Nephron progenitor cell (in vitro differentiated cells): ENCODE results near the gene CEP192.

ENCODE experiments used
- DNase-seq: peaks from one replicate; pipeline ENCODE4 v3.0.0; 2021
- H3K27ac Mint-ChIP-seq: 2 replicates; pipeline ENCODE4 v1.8.0; 2021; ENCODE audit warnings: mild to moderate bottlenecking, moderate library complexity, mixed read lengths
- H3K27me3 Mint-ChIP-seq: 2 replicates; pipeline ENCODE4 v1.8.0; 2021; ENCODE audit warnings: mild to moderate bottlenecking, low read depth, mixed read lengths; ENCODE audit not compliant: poor library complexity
- H3K36me3 Mint-ChIP-seq: 2 replicates; pipeline ENCODE4 v1.8.0; 2021; ENCODE audit warnings: low read depth, mixed read lengths
- H3K4me1 Mint-ChIP-seq: 2 replicates; pipeline ENCODE4 v1.8.0; 2021; ENCODE audit warnings: mixed read lengths
- H3K4me3 Mint-ChIP-seq: 2 replicates; pipeline ENCODE4 v1.8.0; 2021; ENCODE audit warnings: mild to moderate bottlenecking, moderate library complexity, mixed read lengths
- H3K9me3 Mint-ChIP-seq: 2 replicates; pipeline ENCODE4 v1.8.0; 2021; ENCODE audit warnings: mild to moderate bottlenecking, moderate library complexity, mixed read lengths
- TF ChIP-seq, protein P1 (sequence below): fragments of 200-600 bp; sonication (generic); IDR thresholded peaks from 2 replicates; pipeline ENCODE4 v1.5.0; 2021; ENCODE audit warnings: antibody characterized with exemption

CEP192 gene

GRCh38 chr18:12989397-12990122 lies 1.6 kb upstream of the CEP192 start:
- H3K4me1 Mint-ChIP-seq, result peaks cover 38% of the 10 kb centered on the region
- no peaks in the 10 kb centered on the region for H3K9me3 Mint-ChIP-seq
- TF ChIP-seq, protein P1, sequence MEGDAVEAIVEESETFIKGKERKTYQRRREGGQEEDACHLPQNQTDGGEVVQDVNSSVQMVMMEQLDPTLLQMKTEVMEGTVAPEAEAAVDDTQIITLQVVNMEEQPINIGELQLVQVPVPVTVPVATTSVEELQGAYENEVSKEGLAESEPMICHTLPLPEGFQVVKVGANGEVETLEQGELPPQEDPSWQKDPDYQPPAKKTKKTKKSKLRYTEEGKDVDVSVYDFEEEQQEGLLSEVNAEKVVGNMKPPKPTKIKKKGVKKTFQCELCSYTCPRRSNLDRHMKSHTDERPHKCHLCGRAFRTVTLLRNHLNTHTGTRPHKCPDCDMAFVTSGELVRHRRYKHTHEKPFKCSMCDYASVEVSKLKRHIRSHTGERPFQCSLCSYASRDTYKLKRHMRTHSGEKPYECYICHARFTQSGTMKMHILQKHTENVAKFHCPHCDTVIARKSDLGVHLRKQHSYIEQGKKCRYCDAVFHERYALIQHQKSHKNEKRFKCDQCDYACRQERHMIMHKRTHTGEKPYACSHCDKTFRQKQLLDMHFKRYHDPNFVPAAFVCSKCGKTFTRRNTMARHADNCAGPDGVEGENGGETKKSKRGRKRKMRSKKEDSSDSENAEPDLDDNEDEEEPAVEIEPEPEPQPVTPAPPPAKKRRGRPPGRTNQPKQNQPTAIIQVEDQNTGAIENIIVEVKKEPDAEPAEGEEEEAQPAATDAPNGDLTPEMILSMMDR, result no peak
- no peak for DNase-seq
- peaks cover 18% of the 10 kb centered on the region for H3K36me3 Mint-ChIP-seq
- H3K4me3 Mint-ChIP-seq, result peak overlapping the region; percentile 99
- H3K27me3 Mint-ChIP-seq, result no peaks in the 10 kb centered on the region
- peak overlapping the region; percentile 96 for H3K27ac Mint-ChIP-seq

GRCh38 chr18:12990123-12990475 lies 1.1 kb upstream of the CEP192 start:
- Mint-ChIP-seq H3K4me1 (peaks cover 38% of the 10 kb centered on the region), H3K27ac (peak overlapping the region; percentile 96), H3K36me3 (peaks cover 16% of the 10 kb centered on the region), H3K27me3 (no peaks in the 10 kb centered on the region), H3K4me3 (peak overlapping the region; percentile 99), H3K9me3 (no peaks in the 10 kb centered on the region)
- no peak for DNase-seq
- TF ChIP-seq, protein P1, result no peak

DNA sequence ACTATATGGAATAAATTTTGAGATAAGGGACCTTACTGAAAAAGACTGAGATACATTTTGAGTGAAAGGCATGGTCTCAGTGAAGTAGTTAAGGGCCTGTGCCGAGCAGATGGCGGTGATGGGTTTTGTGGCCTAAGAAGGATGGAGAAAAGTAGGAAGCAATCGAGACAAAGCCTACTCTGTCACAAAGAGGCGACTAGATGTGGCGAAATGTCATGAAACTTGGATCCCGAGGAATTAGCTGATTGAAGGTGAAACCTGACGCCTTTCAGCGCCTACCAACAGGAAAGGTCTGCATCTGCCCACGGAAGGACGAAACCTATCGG lies 558 bp upstream of the CEP192 start:
- H3K4me1 Mint-ChIP-seq, result peaks cover 38% of the 10 kb centered on the region
- H3K9me3 Mint-ChIP-seq, result no peaks in the 10 kb centered on the region
- H3K27me3 Mint-ChIP-seq, result no peaks in the 10 kb centered on the region
- TF ChIP-seq, protein P1, result no peak
- H3K4me3 Mint-ChIP-seq, result peak overlapping the region; percentile 99
- H3K36me3 Mint-ChIP-seq, result peaks cover 13% of the 10 kb centered on the region
- DNase-seq, result no peak
- peak overlapping the region; percentile 96 for H3K27ac Mint-ChIP-seq

- Mint-ChIP-seq H3K4me3 (peak overlapping the region; percentile 99), H3K9me3 (no peaks in the 10 kb centered on the region), H3K4me1 (peaks cover 38% of the 10 kb centered on the region), H3K36me3 (peaks cover 9% of the 10 kb centered on the region), H3K27me3 (no peaks in the 10 kb centered on the region), H3K27ac (peak overlapping the region; percentile 99)
- TF ChIP-seq, protein P1, result no peak
- no peak for DNase-seq
Observed at GRCh38 chr18:12991821-12992179, 638 bp downstream of the CEP192 start.

- no peak for DNase-seq
- no peaks in the 10 kb centered on the region for H3K9me3 Mint-ChIP-seq
- H3K27me3 Mint-ChIP-seq, result no peaks in the 10 kb centered on the region
- TF ChIP-seq, protein P1, result no peak
- H3K4me1 Mint-ChIP-seq, result peaks cover 38% of the 10 kb centered on the region
- H3K36me3 Mint-ChIP-seq, result peaks cover 6% of the 10 kb centered on the region
- no peak overlapping the region for H3K27ac Mint-ChIP-seq
- no peak overlapping the region for H3K4me3 Mint-ChIP-seq
Observed at GRCh38 chr18:12993439-12993838, 2.3 kb downstream of the CEP192 start.

DNA sequence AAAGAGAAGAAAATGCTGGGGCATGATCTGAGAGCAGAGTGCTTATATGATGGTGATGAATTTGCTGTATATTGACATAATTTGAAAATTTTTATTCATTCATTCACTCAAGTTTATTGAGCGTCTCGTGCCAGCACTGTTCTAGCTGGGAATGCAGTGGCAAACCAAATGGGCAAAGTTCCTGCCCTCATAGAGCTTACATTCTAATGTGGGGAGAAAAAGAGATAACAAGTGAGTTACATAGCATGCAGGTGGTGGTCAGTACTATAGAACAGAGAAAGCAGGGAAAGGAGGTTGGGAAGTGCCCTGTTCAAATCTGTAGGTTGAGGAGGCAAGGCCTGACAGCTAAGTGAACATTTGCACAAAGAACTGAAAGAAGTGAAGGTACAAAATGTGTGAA lies 4.3 kb downstream of the CEP192 start:
- Mint-ChIP-seq H3K9me3 (no peaks in the 10 kb centered on the region), H3K4me1 (peaks cover 18% of the 10 kb centered on the region), H3K36me3 (peaks cover 6% of the 10 kb centered on the region), H3K27me3 (no peaks in the 10 kb centered on the region), H3K27ac (no peak overlapping the region), H3K4me3 (no peak overlapping the region)
- no peak for DNase-seq
- TF ChIP-seq, protein P1, result no peak
